Peyer's patch (tissue), 4 donors: ENCODE results near the gene ZNF605. TPM values are rescaled to one million over a fixed set of nuclear protein-coding genes. Genes with fewer than 3 reads are reported as not detected.

Experiments used
- DNase-seq, 3 donors: peaks; one replicate each; pipeline ENCODE4 v3.0.0-alpha.2; 2017 to 2019
- H3K27ac ChIP-seq, 4 donors: fragments of 200-600 bp; sonication (generic); one replicate each; pipeline ENCODE4 v1.5.1; 2016 to 2019
- H3K27me3 ChIP-seq, 2 donors: fragments of 200-600 bp; sonication (generic); one replicate each; pipeline ENCODE4 v1.5.1; 2019
- H3K36me3 ChIP-seq, 3 donors: fragments of 200-600 bp; sonication (generic); one replicate each; pipeline ENCODE4 v1.5.1; 2016 to 2019
- H3K4me1 ChIP-seq, 4 donors: fragments of 200-600 bp; sonication (generic); one replicate each; pipeline ENCODE4 v1.5.1; 2016 to 2019
- H3K4me3 ChIP-seq, 4 donors: fragments of 200-600 bp; sonication (generic); 1 replicate in 3 of 4; 2 replicates in 1 of 4; pipeline ENCODE4 v1.5.1; 2016 to 2019; ENCODE audit warnings: mild to moderate bottlenecking in 1 of 4
- H3K9me3 ChIP-seq, 4 donors: fragments of 200-600 bp; sonication (generic); one replicate each; pipeline ENCODE4 v1.5.1; 2016 to 2019; ENCODE audit warnings: mild to moderate bottlenecking in 1 of 4
- CTCF ChIP-seq, 6 experiments: fragments of 450-650 bp in 4 of 6; fragments of 200-600 bp in 2 of 6; sonication (generic) in 1 of 6; IDR thresholded peaks; one replicate each; pipeline ENCODE4 v1.5.1; 2017 to 2019; ENCODE audit warnings: antibody characterized with exemption in 6 of 6, mild to moderate bottlenecking in 3 of 6, moderate library complexity in 1 of 6
- POLR2A ChIP-seq, 2 donors: fragments of 450-650 bp; IDR thresholded peaks; one replicate each; pipeline ENCODE4 v1.5.1; 2017; ENCODE audit warnings: antibody characterized with exemption in 2 of 2, mild to moderate bottlenecking in 2 of 2, moderate library complexity in 2 of 2
- total RNA-seq, 4 donors: library from RNA; depleted of rRNA; stranded (reverse); fragments of >200 nt; gene quantifications; one replicate each; pipeline ENCODE4 v1.1.0, GENCODE V29; 2016

The ZNF605 gene
- total RNA-seq, 4 donors from 2014 or later = 6.3 to 19.0 (median 12.5) TPM

GRCh38 chr12:132907216-132907615 is 48.9 kb downstream of the ZNF605 start:
- no peaks in the 10 kb centered on the region for H3K27me3 ChIP-seq
- no peaks in the 10 kb centered on the region for H3K4me1 ChIP-seq
- no peak overlapping the region for H3K27ac ChIP-seq
- no peak overlapping the region for H3K4me3 ChIP-seq
- H3K36me3 ChIP-seq = no peaks in the 10 kb centered on the region
- peaks cover 0 to 17% (median 5%) of the 10 kb centered on the region in 4 donors for H3K9me3 ChIP-seq
- no peak for DNase-seq
- no peak for TF ChIP-seq CTCF (IDR thresholded peaks at IDR 0.05)
- TF ChIP-seq POLR2A (IDR thresholded peaks at IDR 0.05) = no peak

GRCh38 chr12:132904718-132905328 is 51.3 kb downstream of the ZNF605 start:
- no peaks in the 10 kb centered on the region for H3K36me3 ChIP-seq
- H3K4me1 ChIP-seq = no peaks in the 10 kb centered on the region
- H3K27ac ChIP-seq = no peak overlapping the region
- peak; percentile 53 to 80 (median 65) for TF ChIP-seq CTCF (IDR thresholded peaks at IDR 0.05)
- TF ChIP-seq POLR2A (IDR thresholded peaks at IDR 0.05) = no peak
- H3K4me3 ChIP-seq = no peak overlapping the region
- peaks cover 0 to 10% (median 2%) of the 10 kb centered on the region in 4 donors for H3K9me3 ChIP-seq
- H3K27me3 ChIP-seq = no peaks in the 10 kb centered on the region
- DNase-seq = peak; percentile 72 to 93 (median 76)

GRCh38 chr12:132899033-132899432 is 57.1 kb downstream of the ZNF605 start:
- Histone ChIP-seq H3K4me3 (no peak overlapping the region), H3K27me3 (no peaks in the 10 kb centered on the region), H3K36me3 (no peaks in the 10 kb centered on the region), H3K27ac (no peak overlapping the region), H3K9me3 (no peaks in the 10 kb centered on the region), H3K4me1 (no peaks in the 10 kb centered on the region)
- DNase-seq = no peak
- no peak for TF ChIP-seq CTCF (IDR thresholded peaks at IDR 0.05)
- TF ChIP-seq POLR2A (IDR thresholded peaks at IDR 0.05) = no peak

- Histone ChIP-seq H3K27ac (peak overlapping the region in 1 of 4 donors; percentile 93), H3K27me3 (no peaks in the 10 kb centered on the region)
Measured at GRCh38 chr12:132888852-132889251, 67.3 kb downstream of the ZNF605 start.

GRCh38 chr12:132887513-132888351 is 68.4 kb downstream of the ZNF605 start, which contains the start of gene CHFR:
Gene CHFR, minus strand, starts transcription at chr12:132887605. Its CDS starts 277 bp downstream, at chr12:132887328.
- Histone ChIP-seq H3K4me3 (peak within 1 kb of the TSS; percentile 47 to 92 (median 84)), H3K27me3 (no peaks in the 10 kb centered on the region), H3K9me3 (no peaks in the 10 kb centered on the region), H3K27ac (peak within 1 kb of the TSS; percentile 85 to 98 (median 92)), H3K36me3 (peaks cover 0 to 12% (median 0%) of the 10 kb centered on the region in 3 donors), H3K4me1 (peaks cover 0 to 6% (median 0%) of the 10 kb centered on the region in 4 donors)
- peak; percentile 49 to 51 for TF ChIP-seq POLR2A (IDR thresholded peaks at IDR 0.05)
- no peak for TF ChIP-seq CTCF (IDR thresholded peaks at IDR 0.05)
- DNase-seq = peak; percentile 95 to 98 (median 97)

More at GRCh38 chr12:132888852-132889251, 67.3 kb downstream of the ZNF605 start:
- H3K4me3 ChIP-seq = no peak overlapping the region
- no peak for DNase-seq
- no peak for TF ChIP-seq CTCF (IDR thresholded peaks at IDR 0.05)
- no peak for TF ChIP-seq POLR2A (IDR thresholded peaks at IDR 0.05)
- no peaks in the 10 kb centered on the region for H3K9me3 ChIP-seq
- H3K36me3 ChIP-seq = peaks cover 0 to 9% (median 0%) of the 10 kb centered on the region in 3 donors
- peaks cover 0 to 6% (median 0%) of the 10 kb centered on the region in 4 donors for H3K4me1 ChIP-seq
